Mesothelial cell of epicardium (in vitro differentiated cells): Measurements from ENCODE around the gene NR3C1. TPM values are rescaled to one million over a fixed set of nuclear protein-coding genes. Genes with fewer than 3 reads are reported as not detected.

ENCODE experiments used
- DNase-seq, 2 experiments: peaks; one replicate each; pipeline ENCODE4 v3.0.0; 2021; ENCODE audit warnings: low spot score in 2 of 2; ENCODE audit not compliant: unreplicated experiment in 2 of 2
- H3K27ac Mint-ChIP-seq: 2 replicates; pipeline ENCODE4 v1.8.0; 2021; ENCODE audit warnings: mixed read lengths
- H3K27me3 Mint-ChIP-seq: 2 replicates; pipeline ENCODE4 v1.8.0; 2021; ENCODE audit warnings: low read depth, mixed read lengths
- H3K36me3 Mint-ChIP-seq: 2 replicates; pipeline ENCODE4 v1.8.0; 2021; ENCODE audit warnings: mixed read lengths
- H3K4me1 Mint-ChIP-seq: 2 replicates; pipeline ENCODE4 v1.8.0; 2021; ENCODE audit warnings: mixed read lengths
- H3K4me3 Mint-ChIP-seq: 2 replicates; pipeline ENCODE4 v1.8.0; 2021; ENCODE audit warnings: mild to moderate bottlenecking, moderate library complexity, mixed read lengths
- H3K9me3 Mint-ChIP-seq: 2 replicates; pipeline ENCODE4 v1.8.0; 2021; ENCODE audit warnings: mixed read lengths
- total RNA-seq: library from RNA; stranded (reverse); gene quantifications from 3 replicates; pipeline ENCODE4 v1.2.1, GENCODE V29; 2021
- TF ChIP-seq, protein P1 (sequence below): fragments of 200-600 bp; sonication (generic); IDR thresholded peaks from one replicate; pipeline ENCODE4 v1.5.0; 2021; ENCODE audit warnings: antibody characterized with exemption; ENCODE audit not compliant: unreplicated experiment

NR3C1 gene
- total RNA-seq, 1 donor from 2014 or later, result 29.2 TPM

DNA sequence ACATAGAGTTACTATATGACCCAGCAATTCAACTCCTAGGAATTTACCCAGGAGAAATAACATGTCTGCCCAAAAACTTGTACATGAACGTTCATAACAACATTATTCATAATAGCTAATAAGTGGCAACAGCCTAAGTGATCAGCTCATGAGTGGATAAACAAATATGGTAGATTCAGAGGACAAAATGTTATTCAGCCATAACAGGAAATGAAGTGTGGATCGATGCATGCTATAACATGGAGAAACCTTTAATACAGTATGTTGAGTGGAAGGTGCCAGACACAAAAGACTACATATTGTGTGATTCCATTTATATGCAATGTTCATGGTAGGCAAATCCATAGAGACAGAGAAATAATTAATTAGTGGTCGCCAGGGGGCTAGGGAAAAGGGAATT, 22.3 kb upstream of the NR3C1 start:
- peaks cover 10% of the 10 kb centered on the region for H3K4me1 Mint-ChIP-seq
- H3K4me3 Mint-ChIP-seq, result no peak overlapping the region
- no peak for DNase-seq
- TF ChIP-seq, protein P1, sequence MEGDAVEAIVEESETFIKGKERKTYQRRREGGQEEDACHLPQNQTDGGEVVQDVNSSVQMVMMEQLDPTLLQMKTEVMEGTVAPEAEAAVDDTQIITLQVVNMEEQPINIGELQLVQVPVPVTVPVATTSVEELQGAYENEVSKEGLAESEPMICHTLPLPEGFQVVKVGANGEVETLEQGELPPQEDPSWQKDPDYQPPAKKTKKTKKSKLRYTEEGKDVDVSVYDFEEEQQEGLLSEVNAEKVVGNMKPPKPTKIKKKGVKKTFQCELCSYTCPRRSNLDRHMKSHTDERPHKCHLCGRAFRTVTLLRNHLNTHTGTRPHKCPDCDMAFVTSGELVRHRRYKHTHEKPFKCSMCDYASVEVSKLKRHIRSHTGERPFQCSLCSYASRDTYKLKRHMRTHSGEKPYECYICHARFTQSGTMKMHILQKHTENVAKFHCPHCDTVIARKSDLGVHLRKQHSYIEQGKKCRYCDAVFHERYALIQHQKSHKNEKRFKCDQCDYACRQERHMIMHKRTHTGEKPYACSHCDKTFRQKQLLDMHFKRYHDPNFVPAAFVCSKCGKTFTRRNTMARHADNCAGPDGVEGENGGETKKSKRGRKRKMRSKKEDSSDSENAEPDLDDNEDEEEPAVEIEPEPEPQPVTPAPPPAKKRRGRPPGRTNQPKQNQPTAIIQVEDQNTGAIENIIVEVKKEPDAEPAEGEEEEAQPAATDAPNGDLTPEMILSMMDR, result no peak
- H3K9me3 Mint-ChIP-seq, result no peaks in the 10 kb centered on the region
- no peaks in the 10 kb centered on the region for H3K27me3 Mint-ChIP-seq
- no peak overlapping the region for H3K27ac Mint-ChIP-seq
- no peaks in the 10 kb centered on the region for H3K36me3 Mint-ChIP-seq

DNA sequence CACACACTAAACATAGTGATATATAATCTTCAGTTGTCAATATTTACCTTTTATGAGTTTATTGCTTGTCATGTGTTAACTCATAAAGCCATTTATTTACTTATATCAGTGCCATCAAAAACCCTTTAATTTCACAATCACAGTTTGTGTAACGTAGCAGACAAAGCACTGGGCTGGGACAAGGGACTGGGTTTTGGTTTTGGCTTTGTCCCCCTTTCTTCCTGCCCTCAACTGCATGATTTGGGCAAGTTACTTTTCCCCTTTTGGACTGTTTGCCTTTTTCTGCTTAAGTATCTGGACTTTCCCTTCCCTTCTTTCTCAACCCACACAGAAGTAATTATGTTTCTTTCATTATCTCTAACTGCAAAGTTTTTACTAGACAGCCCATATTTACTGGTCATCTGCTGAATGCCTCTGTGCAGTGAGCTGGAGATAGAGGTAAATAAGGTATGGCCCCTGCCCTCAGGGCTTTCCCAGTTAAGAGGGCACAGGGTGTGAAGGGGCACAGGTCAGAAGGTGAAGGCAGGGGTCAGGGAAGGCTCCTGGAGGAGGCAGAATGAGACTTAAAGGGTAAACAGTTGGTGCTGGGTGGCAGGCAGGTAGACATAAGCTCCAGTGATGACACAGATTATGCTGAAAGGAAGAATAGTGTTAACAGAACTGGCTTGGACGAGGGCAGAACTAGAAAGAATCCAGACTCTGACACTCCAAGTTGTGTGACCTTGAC, 14.8 kb upstream of the NR3C1 start:
- TF ChIP-seq, protein P1, result no peak
- Mint-ChIP-seq H3K27me3 (no peaks in the 10 kb centered on the region), H3K36me3 (no peaks in the 10 kb centered on the region), H3K4me3 (no peak overlapping the region), H3K27ac (no peak overlapping the region), H3K4me1 (peaks cover 17% of the 10 kb centered on the region), H3K9me3 (no peaks in the 10 kb centered on the region)
- DNase-seq, result no peak

DNA sequence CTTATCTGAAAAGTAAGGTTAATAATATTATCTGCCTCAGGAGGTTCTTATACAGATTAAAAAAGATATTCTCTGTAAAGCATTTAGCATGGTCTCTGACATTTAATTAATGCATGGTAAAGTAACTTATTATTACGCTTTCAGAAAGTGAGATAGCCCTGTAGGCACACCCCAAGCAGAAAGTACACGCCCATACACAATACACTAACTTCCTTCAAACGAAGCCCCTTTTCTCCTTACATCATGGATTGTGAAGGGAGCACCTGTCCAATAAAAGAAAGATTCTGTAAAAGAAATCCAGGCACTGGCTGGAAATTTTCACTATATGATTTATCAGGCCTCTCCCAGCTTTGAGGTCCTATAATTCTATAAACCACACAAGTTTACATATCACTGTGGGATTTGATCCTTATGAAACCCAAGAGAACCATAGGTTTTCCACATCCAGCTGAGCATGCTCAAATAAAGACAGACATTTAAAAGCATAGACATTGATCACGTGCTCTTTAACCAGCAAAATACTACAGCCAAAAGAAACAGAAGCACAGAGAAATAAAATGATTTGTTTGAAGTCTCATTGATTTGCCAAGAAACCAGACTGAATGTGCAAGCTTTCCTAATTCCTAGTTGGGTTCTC, 14.1 kb upstream of the NR3C1 start:
- Mint-ChIP-seq H3K4me1 (peaks cover 19% of the 10 kb centered on the region), H3K9me3 (no peaks in the 10 kb centered on the region), H3K27ac (no peak overlapping the region), H3K27me3 (no peaks in the 10 kb centered on the region), H3K4me3 (no peak overlapping the region), H3K36me3 (no peaks in the 10 kb centered on the region)
- no peak for DNase-seq
- TF ChIP-seq, protein P1, result no peak

DNA sequence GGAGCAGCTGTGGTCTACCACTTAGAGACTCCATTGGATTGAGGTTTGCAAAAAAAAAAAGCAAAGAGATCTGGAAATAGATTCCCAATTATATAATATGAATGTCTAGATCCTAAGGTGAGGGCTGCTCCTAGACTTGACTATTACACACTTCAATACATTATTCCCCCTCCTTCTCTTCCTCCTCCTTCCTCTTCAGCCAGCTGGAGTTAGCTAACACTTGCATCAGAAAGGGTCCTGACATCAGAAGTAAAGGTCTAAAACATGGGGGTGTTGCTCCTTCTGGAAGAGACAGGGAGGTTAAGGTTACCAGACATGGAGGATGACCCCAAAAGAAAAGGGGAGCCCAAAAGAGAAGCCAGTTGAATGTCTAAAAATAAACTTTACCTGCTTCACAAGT, 12.9 kb upstream of the NR3C1 start:
- no peaks in the 10 kb centered on the region for H3K27me3 Mint-ChIP-seq
- H3K27ac Mint-ChIP-seq, result no peak overlapping the region
- no peaks in the 10 kb centered on the region for H3K9me3 Mint-ChIP-seq
- TF ChIP-seq, protein P1, result no peak
- peaks cover 19% of the 10 kb centered on the region for H3K4me1 Mint-ChIP-seq
- no peaks in the 10 kb centered on the region for H3K36me3 Mint-ChIP-seq
- H3K4me3 Mint-ChIP-seq, result no peak overlapping the region
- DNase-seq, result no peak

DNA sequence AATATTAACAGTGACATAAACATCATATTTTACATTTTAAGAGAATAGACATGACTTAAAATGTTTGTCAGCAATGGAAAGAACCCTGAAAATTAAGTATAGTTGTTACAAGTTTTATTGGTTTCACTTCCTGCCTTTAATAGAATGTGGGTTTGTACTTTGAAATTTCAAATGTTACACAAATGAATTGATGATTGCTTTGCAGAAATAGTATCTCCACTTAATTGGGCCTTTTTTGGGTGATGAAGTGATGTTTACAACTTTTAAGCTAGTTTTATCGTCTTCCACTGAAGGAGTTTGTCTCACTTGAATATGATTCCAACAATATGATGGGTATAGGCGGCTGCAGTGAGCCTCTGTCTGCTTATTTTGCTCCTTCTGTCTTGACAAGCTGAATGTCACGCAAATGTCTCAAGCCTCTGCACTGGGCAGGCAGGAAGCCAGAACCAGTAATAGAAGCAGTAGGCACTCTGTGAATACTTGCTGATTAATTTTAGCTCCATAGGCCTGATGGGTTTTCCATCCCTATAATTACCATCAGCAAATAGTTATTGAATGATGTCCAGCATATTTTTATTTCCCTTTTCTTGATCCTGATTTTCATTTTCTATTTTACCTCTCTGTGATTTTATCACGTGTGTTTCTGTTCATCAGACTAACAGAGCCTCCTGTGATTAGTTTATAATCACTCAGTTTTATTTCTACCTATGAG, 10.6 kb upstream of the NR3C1 start:
- Mint-ChIP-seq H3K36me3 (no peaks in the 10 kb centered on the region), H3K9me3 (no peaks in the 10 kb centered on the region), H3K4me3 (no peak overlapping the region), H3K4me1 (peaks cover 19% of the 10 kb centered on the region), H3K27me3 (no peaks in the 10 kb centered on the region), H3K27ac (no peak overlapping the region)
- no peak for DNase-seq
- TF ChIP-seq, protein P1, result no peak
